HEK293 (cell line): ENCODE data around the gene FOXN3.

Source experiments
- CTCF ChIA-PET: fragments of 350-600 bp; formaldehyde crosslinking; extraction: SDS; loops from one replicate; lab custom pipeline; 2021; ENCODE audit warnings: antibody characterized with exemption; lab: Yijun Ruan, JAX
- POLR2A ChIA-PET: fragments of 300-600 bp; formaldehyde crosslinking; extraction: SDS; loops from one replicate; lab custom pipeline; 2020; ENCODE audit warnings: antibody characterized with exemption, inconsistent platforms; lab: Yijun Ruan, JAX
- H3K27ac ChIP-seq: fragments of 200-500 bp; sonication (Bioruptor generic); 2 replicates; pipeline ENCODE4 v1.5.1; 2014; ENCODE audit warnings: low read depth, low read length, control low read depth, inconsistent platforms; ENCODE audit errors: extremely low read depth
- H3K36me3 ChIP-seq, 2 experiments: fragments of 200-500 bp in 1 of 2; sonication (Bioruptor generic) in 1 of 2; 1 replicate in 1 of 2; 2 replicates in 1 of 2; pipeline ENCODE4 v1.5.1; 2014 to 2017; ENCODE audit warnings: inconsistent platforms in 2 of 2, low read length in 2 of 2; ENCODE audit not compliant: control insufficient read depth in 2 of 2, insufficient read depth in 1 of 2
- H3K4me1 ChIP-seq: fragments of 200-500 bp; sonication (Bioruptor generic); 2 replicates; pipeline ENCODE4 v1.5.1; 2014; ENCODE audit warnings: mild to moderate bottlenecking, low read length, inconsistent platforms; ENCODE audit not compliant: control insufficient read depth, insufficient read depth
- H3K4me3 ChIP-seq: 2 replicates; pipeline ENCODE4 v1.5.1; 2011; ENCODE audit warnings: low read depth, mild to moderate bottlenecking, control low read depth, low read length, moderate library complexity
- H3K9me3 ChIP-seq: fragments of 200-500 bp; sonication (Bioruptor generic); 2 replicates; pipeline ENCODE4 v1.5.1; 2014; ENCODE audit warnings: low read depth, low read length, inconsistent platforms; ENCODE audit not compliant: control insufficient read depth, insufficient read depth
- KLF10 ChIP-seq: fragments of 450-650 bp; IDR thresholded peaks from 2 replicates; pipeline ENCODE4 v1.5.1; 2018; ENCODE audit warnings: missing biosample characterization, mild to moderate bottlenecking, missing genetic modification characterization
- PRDM1 ChIP-seq: fragments of 450-650 bp; formaldehyde crosslinking; IDR thresholded peaks from 2 replicates; pipeline ENCODE4; 2016; ENCODE audit warnings: missing biosample characterization, missing genetic modification characterization
- PRDM6 ChIP-seq: fragments of 450-650 bp; formaldehyde crosslinking; IDR thresholded peaks from 2 replicates; pipeline ENCODE4 v1.5.1; 2017; ENCODE audit warnings: missing biosample characterization, missing genetic modification characterization
- SETDB1 ChIP-seq: IDR thresholded peaks from one replicate; pipeline ENCODE4 v1.6.1; 2017; ENCODE audit warnings: mild to moderate bottlenecking, low read length, moderate library complexity, mixed read lengths; ENCODE audit not compliant: insufficient read length
- SP3 ChIP-seq: fragments of 450-650 bp; formaldehyde crosslinking; IDR thresholded peaks from 2 replicates; pipeline ENCODE4 v1.5.1; 2016; ENCODE audit warnings: missing biosample characterization, missing genetic modification characterization
- ZBTB17 ChIP-seq: fragments of 450-650 bp; formaldehyde crosslinking; IDR thresholded peaks from 2 replicates; pipeline ENCODE4 v1.5.1; 2016; ENCODE audit warnings: missing biosample characterization, missing genetic modification characterization
- ZNF274 ChIP-seq, 2 experiments: fragments of 200-500 bp in 1 of 2; fragments of 450-650 bp in 1 of 2; sonication (Bioruptor generic) in 1 of 2; formaldehyde crosslinking in 1 of 2; IDR thresholded peaks; 2 replicates each; pipeline versions ENCODE4 v1.5.1 to v1.6.1; 2014 to 2016; ENCODE audit warnings: borderline replicate concordance in 1 of 2, inconsistent platforms in 1 of 2, low read length in 1 of 2, missing biosample characterization in 1 of 2, missing genetic modification characterization in 1 of 2
- ZNF311 ChIP-seq: fragments of 450-650 bp; formaldehyde crosslinking; IDR thresholded peaks from 2 replicates; pipeline ENCODE4 v1.5.1; 2017; ENCODE audit warnings: missing biosample characterization, missing genetic modification characterization, borderline replicate concordance
- ZNF548 ChIP-seq: fragments of 450-650 bp; formaldehyde crosslinking; IDR thresholded peaks from 2 replicates; pipeline ENCODE4 v1.5.1; 2016; ENCODE audit warnings: missing biosample characterization, missing genetic modification characterization
- ZNF610 ChIP-seq: fragments of 450-650 bp; formaldehyde crosslinking; IDR thresholded peaks from 2 replicates; pipeline ENCODE4 v1.5.1; 2016; ENCODE audit warnings: missing biosample characterization, missing genetic modification characterization, borderline replicate concordance
- ZNF623 ChIP-seq: fragments of 450-650 bp; formaldehyde crosslinking; IDR thresholded peaks from 2 replicates; pipeline ENCODE4 v1.5.1; 2016; ENCODE audit warnings: missing biosample characterization, missing genetic modification characterization
- ZNF660 ChIP-seq: fragments of 450-650 bp; IDR thresholded peaks from 2 replicates; pipeline ENCODE4 v1.5.1; 2018; ENCODE audit warnings: missing biosample characterization, mild to moderate bottlenecking, missing genetic modification characterization
- TF ChIP-seq, protein P1 (sequence below): fragments of 450-650 bp; formaldehyde crosslinking; IDR thresholded peaks from 2 replicates; pipeline ENCODE4 v1.5.1; 2016; ENCODE audit warnings: missing biosample characterization, missing genetic modification characterization
- TF ChIP-seq, protein P2 (sequence below): fragments of 450-650 bp; formaldehyde crosslinking; IDR thresholded peaks from 2 replicates; pipeline ENCODE4 v1.5.1; 2016; ENCODE audit warnings: missing biosample characterization, missing genetic modification characterization
- TF ChIP-seq, protein P3 (sequence below): fragments of 450-650 bp; formaldehyde crosslinking; IDR thresholded peaks from 2 replicates; pipeline ENCODE4 v1.5.1; 2016; ENCODE audit warnings: missing biosample characterization, missing genetic modification characterization

FOXN3 gene

DNA sequence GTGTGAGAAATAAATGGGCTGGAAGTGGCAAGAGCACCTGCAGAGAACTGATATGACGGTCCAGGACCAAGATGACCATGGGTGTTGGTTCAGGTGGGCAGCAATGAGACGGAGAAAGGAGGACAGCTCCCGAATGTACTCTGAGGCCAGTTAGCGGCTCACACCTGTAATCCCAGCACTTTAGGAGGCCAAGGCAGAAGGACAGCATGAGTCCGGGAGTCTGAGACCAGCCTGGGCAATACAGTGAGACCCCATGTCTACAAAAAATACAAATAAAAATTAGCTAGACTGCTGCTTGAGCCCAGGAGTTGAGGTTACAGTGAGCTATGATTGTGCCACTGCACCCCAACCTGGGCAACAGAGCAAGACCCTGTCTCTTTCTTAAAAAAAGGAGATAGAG lies 60.1 kb downstream of the FOXN3 start:
- ChIA-PET CTCF (no interaction called here), POLR2A (no interaction called here)
- Histone ChIP-seq H3K9me3 (no peaks in the 10 kb centered on the region), H3K4me1 (peaks cover 6% of the 10 kb centered on the region; the same call in 1 of the 2 replicates), H3K27ac (no peak overlapping the region), H3K36me3 (no peaks in the 10 kb centered on the region; a peak in 1 of 3 replicates), H3K4me3 (no peak overlapping the region)
- TF ChIP-seq PRDM1 (tag by site-specific recombination) (no peak), SETDB1 (no peak), SP3 (tag by site-specific recombination) (no peak), ZNF623 (tag by site-specific recombination) (no peak), PRDM6 (tag by site-specific recombination) (no peak), ZBTB17 (no peak), ZNF610 (tag by site-specific recombination) (no peak)
- TF ChIP-seq, protein P1, sequence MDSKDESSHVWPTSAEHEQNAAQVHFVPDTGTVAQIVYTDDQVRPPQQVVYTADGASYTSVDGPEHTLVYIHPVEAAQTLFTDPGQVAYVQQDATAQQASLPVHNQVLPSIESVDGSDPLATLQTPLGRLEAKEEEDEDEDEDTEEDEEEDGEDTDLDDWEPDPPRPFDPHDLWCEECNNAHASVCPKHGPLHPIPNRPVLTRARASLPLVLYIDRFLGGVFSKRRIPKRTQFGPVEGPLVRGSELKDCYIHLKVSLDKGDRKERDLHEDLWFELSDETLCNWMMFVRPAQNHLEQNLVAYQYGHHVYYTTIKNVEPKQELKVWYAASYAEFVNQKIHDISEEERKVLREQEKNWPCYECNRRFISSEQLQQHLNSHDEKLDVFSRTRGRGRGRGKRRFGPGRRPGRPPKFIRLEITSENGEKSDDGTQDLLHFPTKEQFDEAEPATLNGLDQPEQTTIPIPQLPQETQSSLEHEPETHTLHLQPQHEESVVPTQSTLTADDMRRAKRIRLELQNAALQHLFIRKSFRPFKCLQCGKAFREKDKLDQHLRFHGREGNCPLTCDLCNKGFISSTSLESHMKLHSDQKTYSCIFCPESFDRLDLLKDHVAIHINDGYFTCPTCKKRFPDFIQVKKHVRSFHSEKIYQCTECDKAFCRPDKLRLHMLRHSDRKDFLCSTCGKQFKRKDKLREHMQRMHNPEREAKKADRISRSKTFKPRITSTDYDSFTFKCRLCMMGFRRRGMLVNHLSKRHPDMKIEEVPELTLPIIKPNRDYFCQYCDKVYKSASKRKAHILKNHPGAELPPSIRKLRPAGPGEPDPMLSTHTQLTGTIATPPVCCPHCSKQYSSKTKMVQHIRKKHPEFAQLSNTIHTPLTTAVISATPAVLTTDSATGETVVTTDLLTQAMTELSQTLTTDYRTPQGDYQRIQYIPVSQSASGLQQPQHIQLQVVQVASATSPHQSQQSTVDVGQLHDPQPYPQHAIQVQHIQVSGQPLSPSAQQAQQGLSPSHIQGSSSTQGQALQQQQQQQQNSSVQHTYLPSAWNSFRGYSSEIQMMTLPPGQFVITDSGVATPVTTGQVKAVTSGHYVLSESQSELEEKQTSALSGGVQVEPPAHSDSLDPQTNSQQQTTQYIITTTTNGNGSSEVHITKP: no peak
- TF ChIP-seq, protein P2, sequence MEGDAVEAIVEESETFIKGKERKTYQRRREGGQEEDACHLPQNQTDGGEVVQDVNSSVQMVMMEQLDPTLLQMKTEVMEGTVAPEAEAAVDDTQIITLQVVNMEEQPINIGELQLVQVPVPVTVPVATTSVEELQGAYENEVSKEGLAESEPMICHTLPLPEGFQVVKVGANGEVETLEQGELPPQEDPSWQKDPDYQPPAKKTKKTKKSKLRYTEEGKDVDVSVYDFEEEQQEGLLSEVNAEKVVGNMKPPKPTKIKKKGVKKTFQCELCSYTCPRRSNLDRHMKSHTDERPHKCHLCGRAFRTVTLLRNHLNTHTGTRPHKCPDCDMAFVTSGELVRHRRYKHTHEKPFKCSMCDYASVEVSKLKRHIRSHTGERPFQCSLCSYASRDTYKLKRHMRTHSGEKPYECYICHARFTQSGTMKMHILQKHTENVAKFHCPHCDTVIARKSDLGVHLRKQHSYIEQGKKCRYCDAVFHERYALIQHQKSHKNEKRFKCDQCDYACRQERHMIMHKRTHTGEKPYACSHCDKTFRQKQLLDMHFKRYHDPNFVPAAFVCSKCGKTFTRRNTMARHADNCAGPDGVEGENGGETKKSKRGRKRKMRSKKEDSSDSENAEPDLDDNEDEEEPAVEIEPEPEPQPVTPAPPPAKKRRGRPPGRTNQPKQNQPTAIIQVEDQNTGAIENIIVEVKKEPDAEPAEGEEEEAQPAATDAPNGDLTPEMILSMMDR (tag by site-specific recombination): no peak

- ChIA-PET POLR2A (no interaction called here), CTCF (no interaction called here)
- peaks cover 11% of the 10 kb centered on the region for H3K4me1 ChIP-seq
- no peaks in the 10 kb centered on the region; a peak in 1 of 3 replicates for H3K36me3 ChIP-seq
- H3K9me3 ChIP-seq: no peaks in the 10 kb centered on the region
- H3K27ac ChIP-seq: no peak overlapping the region
- no peak overlapping the region for H3K4me3 ChIP-seq
- no peak for TF ChIP-seq ZNF548 (tag by site-specific recombination)
- no peak for TF ChIP-seq ZNF311
- TF ChIP-seq ZNF660 (tag by site-specific recombination): no peak
- TF ChIP-seq ZNF274 (IDR thresholded peaks at IDR 0.05; ENCODE audit: low read length): no peak
- TF ChIP-seq ZNF274 (tag by site-specific recombination; IDR thresholded peaks at IDR 0.05; ENCODE audit: borderline replicate concordance): no peak
- no peak for TF ChIP-seq KLF10 (tag by site-specific recombination)
- TF ChIP-seq, protein P3, sequence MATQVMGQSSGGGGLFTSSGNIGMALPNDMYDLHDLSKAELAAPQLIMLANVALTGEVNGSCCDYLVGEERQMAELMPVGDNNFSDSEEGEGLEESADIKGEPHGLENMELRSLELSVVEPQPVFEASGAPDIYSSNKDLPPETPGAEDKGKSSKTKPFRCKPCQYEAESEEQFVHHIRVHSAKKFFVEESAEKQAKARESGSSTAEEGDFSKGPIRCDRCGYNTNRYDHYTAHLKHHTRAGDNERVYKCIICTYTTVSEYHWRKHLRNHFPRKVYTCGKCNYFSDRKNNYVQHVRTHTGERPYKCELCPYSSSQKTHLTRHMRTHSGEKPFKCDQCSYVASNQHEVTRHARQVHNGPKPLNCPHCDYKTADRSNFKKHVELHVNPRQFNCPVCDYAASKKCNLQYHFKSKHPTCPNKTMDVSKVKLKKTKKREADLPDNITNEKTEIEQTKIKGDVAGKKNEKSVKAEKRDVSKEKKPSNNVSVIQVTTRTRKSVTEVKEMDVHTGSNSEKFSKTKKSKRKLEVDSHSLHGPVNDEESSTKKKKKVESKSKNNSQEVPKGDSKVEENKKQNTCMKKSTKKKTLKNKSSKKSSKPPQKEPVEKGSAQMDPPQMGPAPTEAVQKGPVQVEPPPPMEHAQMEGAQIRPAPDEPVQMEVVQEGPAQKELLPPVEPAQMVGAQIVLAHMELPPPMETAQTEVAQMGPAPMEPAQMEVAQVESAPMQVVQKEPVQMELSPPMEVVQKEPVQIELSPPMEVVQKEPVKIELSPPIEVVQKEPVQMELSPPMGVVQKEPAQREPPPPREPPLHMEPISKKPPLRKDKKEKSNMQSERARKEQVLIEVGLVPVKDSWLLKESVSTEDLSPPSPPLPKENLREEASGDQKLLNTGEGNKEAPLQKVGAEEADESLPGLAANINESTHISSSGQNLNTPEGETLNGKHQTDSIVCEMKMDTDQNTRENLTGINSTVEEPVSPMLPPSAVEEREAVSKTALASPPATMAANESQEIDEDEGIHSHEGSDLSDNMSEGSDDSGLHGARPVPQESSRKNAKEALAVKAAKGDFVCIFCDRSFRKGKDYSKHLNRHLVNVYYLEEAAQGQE (tag by site-specific recombination): no peak
These were observed 60.5 kb downstream of the FOXN3 start for GRCh38 chr14:89356496-89356895.
